Activated naive CD4-positive, alpha-beta T cell treated with Interleukin-2 at 50 U/mL for 16 hours (primary cell): ENCODE data around the gene SLC16A5.
"Not testable (repeated sequence)": the region's sequence is repeated elsewhere in the genome, so short reads cannot be mapped to it uniquely, and the experiment has no call there.

Source experiments
- DNase-seq: peaks from one replicate; pipeline ENCODE4 v3.0.0-alpha.2; 2020

Gene SLC16A5

DNA sequence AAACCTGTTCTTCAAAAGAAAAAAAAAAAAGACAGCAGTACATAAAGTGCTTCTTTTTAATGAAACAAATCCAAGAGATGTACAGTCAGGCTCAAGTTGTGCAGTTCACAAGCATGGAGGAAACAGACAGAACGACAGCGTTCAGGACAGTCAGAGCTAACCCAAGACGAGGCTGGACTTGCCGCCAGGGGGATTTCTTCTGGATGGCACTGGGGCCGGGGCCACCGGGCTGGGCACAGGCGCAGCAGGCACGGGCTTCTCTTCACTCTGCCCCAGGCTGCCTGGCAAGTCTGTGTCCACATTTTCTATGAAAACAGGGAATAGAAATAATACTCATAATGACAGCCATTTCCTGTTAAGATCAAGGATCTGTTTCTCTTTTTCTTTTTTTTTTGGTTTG is 48.2 kb downstream of the SLC16A5 start:
- no peak for DNase-seq

DNA sequence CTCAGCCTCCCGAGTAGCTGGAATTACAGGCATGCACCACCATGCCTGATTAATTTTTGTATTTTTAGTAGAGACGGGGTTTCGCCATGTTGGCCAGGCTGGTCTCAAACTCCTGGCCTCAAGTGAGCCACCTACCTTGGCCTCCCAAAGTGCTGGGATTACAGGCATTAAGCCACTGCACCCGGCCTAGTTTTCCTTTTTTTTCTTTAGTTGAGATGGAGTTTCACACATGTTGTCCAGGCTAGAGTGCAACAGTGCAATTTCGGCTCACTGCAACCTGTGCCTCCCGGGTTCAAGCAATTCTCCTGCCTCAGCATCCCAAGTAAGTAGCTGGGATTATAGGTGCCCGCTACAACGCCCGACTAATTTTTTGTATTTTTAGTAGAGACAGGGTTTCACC is 50.0 kb downstream of the SLC16A5 start:
- not testable (repeated sequence) for DNase-seq

DNA sequence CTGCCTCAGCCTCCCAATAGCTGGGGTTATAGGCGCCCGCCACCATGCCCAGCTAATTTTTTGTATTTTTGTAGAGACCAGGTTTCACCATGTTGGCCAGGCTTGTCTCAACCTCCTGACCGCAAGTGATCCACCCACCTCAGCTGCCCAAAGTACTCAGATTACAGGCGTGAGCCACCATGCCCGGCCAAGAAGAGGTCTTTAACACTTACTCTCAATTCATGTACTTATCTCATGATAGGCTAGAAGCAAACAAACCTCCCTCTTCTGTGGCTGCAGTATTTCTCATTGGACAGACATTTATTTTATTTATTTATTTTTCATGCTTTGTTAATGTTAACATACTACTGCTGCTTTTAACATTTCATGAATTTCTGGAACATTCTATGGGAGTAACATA is 50.8 kb downstream of the SLC16A5 start:
- no peak for DNase-seq

DNA sequence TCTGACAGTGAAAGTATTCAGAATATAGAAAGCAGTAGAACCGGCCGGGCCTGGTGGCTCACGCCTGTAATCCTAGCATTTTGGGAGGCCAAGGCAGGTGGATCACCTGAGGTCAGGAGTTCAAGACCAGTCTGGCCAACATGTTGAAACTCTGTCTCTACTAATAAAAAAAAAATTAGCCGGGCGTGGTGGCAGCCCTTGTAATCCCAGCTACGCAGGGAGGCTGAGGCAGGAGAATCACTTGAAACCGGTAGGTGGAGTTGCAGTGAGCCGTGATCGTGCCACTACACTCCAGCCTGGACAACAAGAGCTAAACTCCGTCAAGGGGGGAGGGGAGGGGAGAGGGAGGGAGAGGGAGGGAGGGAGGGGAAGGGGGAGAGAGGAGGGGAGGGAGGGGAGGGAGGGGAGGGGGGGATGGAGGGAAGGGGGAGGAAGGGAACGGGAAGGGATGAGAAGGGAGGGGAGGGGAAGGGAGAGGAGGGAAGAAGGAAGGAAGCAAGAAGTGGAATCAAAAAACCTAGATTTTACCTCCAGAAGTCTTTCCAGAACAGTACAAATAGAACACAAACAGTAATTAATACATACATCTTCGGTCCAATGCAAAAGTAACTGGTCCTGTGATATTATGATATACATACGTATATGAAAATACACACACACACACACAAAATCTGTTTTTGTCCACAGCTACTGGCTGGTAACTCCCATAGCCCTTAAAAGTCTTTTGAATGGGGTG is 54.6 kb downstream of the SLC16A5 start:
- no peak for DNase-seq

DNA sequence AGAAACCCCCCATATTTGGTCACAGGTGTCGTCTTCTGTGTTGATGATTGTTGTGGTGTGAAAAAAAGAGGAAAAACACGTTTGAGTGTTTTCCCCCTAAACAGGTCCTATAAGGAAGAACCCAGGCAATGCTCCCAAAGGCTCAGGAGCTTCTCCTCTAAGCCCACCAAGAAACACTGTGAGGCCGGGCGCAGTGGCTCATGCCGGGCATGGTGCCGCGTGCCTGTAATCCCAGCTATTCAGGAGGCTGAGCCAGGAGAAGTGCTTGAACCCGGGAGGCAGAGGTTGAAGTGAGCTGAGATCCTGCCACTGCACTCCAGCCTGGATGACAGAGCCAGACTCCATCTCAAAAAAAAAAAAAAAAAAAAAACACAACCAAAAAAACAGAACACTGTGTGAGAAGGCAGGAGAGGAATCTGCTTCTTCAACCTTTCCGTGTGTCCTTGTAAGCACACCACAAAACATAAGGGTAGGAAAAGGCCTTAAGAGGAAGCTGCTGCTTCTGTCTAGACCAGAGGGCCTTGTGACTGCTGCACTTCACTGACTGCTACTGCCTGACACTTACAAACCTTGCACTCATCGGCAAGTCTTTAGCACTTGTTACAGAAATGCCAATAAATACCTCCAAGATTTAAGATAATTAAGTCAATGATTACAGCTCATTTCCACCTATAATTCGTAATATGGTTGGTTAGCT is 57.2 kb downstream of the SLC16A5 start:
- no peak for DNase-seq

DNA sequence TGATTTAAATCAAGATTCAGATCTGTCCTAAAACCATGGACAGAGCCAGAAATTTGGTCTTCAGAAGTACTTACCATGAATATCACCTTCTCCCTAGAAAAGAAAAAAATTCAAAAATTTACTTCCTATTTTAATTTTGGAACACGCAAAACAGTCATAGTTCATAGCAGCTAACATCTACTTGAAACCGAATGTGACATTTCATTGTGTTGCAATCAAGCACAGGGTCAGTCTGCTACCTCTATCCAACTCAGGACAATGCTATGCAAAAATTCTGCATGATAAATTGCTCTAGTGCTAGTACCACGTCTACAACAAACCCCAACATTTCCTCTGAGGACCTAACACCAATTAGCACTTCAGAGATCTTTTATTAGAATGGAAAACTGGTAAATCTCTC is 58.8 kb downstream of the SLC16A5 start:
- DNase-seq, result no peak

- DNase-seq, result no peak
Observed at GRCh38 chr17:75147878-75148546, 60.3 kb downstream of the SLC16A5 start.

GRCh38 chr17:75151930-75152329 is 64.2 kb downstream of the SLC16A5 start:
- no peak for DNase-seq

- DNase-seq, result no peak
Observed at GRCh38 chr17:75152523-75152921, 64.8 kb downstream of the SLC16A5 start.

GRCh38 chr17:75152922-75153779 is 65.4 kb downstream of the SLC16A5 start:
- peak; percentile 26 for DNase-seq

DNA sequence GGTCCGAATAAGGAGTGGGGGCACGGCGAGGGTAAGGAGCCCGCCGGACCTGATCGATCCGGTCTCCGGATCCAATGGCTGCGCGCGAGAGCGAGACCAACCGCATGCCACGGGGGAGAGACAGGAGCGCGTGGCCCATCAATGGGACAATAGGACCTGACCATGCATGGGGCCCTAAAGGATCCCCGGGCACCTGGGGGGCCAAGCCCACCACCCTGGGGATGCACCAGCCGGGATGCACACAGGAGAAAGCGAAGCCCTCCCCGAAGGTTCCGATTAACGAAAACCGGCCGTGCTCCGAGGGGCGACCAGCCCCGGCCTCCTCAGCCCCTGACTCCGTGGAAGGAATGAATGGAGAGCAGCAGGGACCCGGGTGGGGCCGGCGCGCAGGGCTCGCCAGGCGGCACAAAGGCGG is 66.0 kb downstream of the SLC16A5 start:
- DNase-seq, result no peak

DNA sequence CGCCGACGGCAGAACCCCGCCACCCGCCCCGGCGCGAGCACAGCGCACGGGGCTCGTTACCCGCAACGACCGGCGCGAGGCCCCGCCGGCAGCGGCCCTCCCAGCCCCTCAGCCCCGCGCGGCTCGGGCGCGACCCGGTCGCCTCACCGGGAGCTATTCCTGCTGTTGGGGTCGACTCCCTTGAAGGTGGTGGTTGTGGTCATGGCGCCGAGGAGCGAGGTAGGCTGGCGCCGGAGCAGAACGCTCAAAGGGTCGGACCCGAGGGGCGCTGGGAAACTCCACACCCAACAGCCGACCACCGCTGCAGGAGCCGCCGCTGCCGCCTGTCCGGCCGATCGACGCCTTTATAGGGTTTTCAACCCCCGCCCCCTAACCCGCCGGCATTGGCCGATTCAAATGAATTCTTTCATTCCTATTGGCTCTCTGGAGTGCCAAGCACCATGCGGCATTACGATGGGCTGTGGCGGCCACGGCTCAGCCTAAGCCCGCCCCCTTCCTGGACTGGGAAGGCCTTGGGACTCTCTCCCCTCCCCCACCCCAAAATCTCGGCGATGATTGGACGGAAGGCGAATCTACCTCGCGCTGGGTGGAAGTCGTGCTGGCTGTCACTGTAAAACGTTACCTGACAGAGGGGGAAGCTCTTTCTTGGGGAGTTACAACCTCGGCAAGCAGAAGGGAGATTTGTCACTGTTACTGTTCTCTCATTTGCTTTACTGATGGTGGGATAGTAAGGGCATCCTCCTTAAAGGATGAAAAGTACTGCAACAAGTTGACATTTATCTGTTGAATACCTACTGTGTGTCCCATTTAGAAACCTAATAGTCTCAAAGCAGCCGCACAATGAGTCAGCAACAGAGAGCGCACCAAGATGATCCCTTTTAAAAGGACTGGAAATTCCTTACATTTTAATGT is 66.7 kb downstream of the SLC16A5 start, which contains the start of gene JPT1:
JPT1 (minus strand) TSS at position 318 of the 912 bp plus-strand sequence; CDS start at position 203, 115 bp downstream.
- DNase-seq, result peak; percentile 97

DNA sequence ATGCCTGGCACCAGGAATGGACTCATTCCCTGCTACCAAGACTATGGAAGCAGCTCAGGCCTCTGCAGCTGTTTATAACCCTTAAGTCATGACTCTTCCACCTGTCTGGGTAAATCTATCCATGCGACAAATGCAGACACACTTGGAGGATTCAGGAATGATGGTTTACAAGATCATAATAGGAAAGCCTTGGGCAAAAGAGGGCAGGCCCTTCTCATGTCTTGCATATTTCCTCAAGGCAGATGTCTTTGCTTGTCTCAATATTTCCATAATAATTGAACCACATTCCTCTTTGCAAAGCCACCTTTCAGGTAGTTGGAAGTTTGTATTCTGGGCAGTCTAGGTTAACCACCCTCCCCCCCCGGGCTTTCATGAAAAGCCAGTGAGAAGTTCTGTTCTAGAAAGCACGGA is 67.4 kb downstream of the SLC16A5 start:
- no peak for DNase-seq
